Breast epithelium (tissue), 4 donors: ENCODE results near the gene SRRM4. TPM values are rescaled to one million over a fixed set of nuclear protein-coding genes. Genes with fewer than 3 reads are reported as not detected.

Source experiments
- DNase-seq, 2 donors: peaks; one replicate each; pipeline ENCODE4 v3.0.0-alpha.2; 2019; ENCODE audit warnings: low spot score in 2 of 2
- H3K27ac ChIP-seq, 2 donors: fragments of 200-600 bp; sonication (generic) in 1 of 2; one replicate each; pipeline ENCODE4 v1.5.1; 2016 to 2019; ENCODE audit warnings: mild to moderate bottlenecking in 1 of 2
- H3K27me3 ChIP-seq, 2 donors: fragments of 200-600 bp; sonication (generic) in 1 of 2; one replicate each; pipeline versions ENCODE4 v1.5.1 to v1.6.0; 2017 to 2019; ENCODE audit warnings: control low read depth in 1 of 2, mild to moderate bottlenecking in 1 of 2
- H3K36me3 ChIP-seq: fragments of 200-600 bp; one replicate; pipeline ENCODE4 v1.5.1; 2019
- H3K4me1 ChIP-seq, 2 donors: fragments of 200-600 bp; sonication (generic); one replicate each; pipeline ENCODE4 v1.5.1; 2016 to 2019; ENCODE audit warnings: control low read depth in 1 of 2
- H3K4me3 ChIP-seq, 3 donors: fragments of 200-600 bp; sonication (generic); 1 replicate in 2 of 3; 2 replicates in 1 of 3; pipeline ENCODE4 v1.5.1; 2016 to 2019; ENCODE audit warnings: mild to moderate bottlenecking in 3 of 3, moderate library complexity in 2 of 3
- H3K9me3 ChIP-seq, 2 donors: fragments of 200-600 bp; sonication (generic) in 1 of 2; one replicate each; pipeline ENCODE4 v1.5.1; 2016 to 2019; ENCODE audit warnings: control low read depth in 1 of 2
- POLR2A ChIP-seq: fragments of 450-650 bp; IDR thresholded peaks from one replicate; pipeline ENCODE4 v1.6.1; 2016; ENCODE audit warnings: antibody characterized with exemption, mild to moderate bottlenecking, moderate library complexity
- POLR2AphosphoS5 ChIP-seq, 3 donors: sonication (generic); formaldehyde crosslinking; IDR thresholded peaks; one replicate each; pipeline ENCODE4 v1.6.1; 2017; ENCODE audit warnings: antibody characterized with exemption in 3 of 3
- intact Hi-C: fragments of 100-400 bp; cut with DNase I; formaldehyde crosslinking; loops from one replicate; pipeline ENCODE4 v1.15.1; 2023; ENCODE audit warnings: low total_unique reads
- total RNA-seq, 3 donors: library from RNA; depleted of rRNA; stranded (reverse); fragments of >200 nt; gene quantifications; one replicate each; pipeline ENCODE4 v1.1.0, GENCODE V29; 2016
- TF ChIP-seq, protein P1 (sequence below), 3 donors: fragments of 450-650 bp; IDR thresholded peaks; one replicate each; pipeline ENCODE4 v1.5.1; 2016 to 2017; ENCODE audit warnings: antibody characterized with exemption in 3 of 3, mild to moderate bottlenecking in 3 of 3, moderate library complexity in 3 of 3

Gene SRRM4
- total RNA-seq, 3 donors from 2014 or later: not detected

DNA sequence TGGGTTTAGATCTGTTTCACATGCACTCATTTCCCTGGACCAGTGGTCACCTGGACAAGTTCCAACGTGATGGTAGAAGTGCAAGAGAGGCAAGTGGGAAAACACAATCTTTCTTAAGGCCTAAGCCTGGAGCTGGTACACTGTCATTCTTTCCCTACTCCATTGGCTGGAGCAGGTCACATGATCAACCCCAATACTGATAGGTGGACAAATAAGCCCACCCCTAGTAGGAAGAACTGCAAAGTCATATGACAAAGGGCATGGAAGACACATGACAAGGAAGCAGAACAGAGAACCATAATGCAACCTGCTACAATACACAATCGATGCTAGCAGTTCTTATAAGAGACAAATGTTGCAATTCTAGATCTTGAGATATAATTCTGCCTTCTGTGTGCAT is 66.3 kb downstream of the SRRM4 start:
- intact Hi-C loops: no loop called here
- TF ChIP-seq POLR2AphosphoS5 (IDR thresholded peaks at IDR 0.05) (no peak), POLR2A (no peak)
- TF ChIP-seq, protein P1, sequence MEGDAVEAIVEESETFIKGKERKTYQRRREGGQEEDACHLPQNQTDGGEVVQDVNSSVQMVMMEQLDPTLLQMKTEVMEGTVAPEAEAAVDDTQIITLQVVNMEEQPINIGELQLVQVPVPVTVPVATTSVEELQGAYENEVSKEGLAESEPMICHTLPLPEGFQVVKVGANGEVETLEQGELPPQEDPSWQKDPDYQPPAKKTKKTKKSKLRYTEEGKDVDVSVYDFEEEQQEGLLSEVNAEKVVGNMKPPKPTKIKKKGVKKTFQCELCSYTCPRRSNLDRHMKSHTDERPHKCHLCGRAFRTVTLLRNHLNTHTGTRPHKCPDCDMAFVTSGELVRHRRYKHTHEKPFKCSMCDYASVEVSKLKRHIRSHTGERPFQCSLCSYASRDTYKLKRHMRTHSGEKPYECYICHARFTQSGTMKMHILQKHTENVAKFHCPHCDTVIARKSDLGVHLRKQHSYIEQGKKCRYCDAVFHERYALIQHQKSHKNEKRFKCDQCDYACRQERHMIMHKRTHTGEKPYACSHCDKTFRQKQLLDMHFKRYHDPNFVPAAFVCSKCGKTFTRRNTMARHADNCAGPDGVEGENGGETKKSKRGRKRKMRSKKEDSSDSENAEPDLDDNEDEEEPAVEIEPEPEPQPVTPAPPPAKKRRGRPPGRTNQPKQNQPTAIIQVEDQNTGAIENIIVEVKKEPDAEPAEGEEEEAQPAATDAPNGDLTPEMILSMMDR (IDR thresholded peaks at IDR 0.05): no peak

DNA sequence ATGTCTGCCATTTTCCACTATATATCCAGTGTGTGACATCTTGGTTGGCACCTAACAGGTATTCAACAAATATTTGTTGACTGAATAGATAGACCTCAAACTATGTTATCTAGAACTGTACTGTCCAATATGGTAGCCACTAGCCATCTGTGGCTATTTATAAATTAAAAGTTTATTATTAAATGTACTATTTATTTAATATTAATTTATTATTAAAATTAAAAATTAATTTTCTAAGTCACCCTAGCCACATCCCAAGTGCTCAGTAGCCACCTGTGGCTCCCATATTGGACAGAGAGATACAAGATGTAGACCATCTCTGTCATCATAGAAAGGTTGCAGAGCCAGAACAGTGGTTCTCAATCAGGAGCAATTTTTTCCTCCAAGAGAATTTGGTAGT is 69.3 kb downstream of the SRRM4 start:
- intact Hi-C loops: loop anchor here (5.0 kb wide), 1 partner anchor 453 kb away; no protein-coding TSS in a partner anchor
- no peak overlapping the region for H3K27ac ChIP-seq
- TF ChIP-seq, protein P1 (IDR thresholded peaks at IDR 0.05): no peak
- TF ChIP-seq POLR2AphosphoS5 (IDR thresholded peaks at IDR 0.05) (no peak), POLR2A (no peak)
- H3K4me1 ChIP-seq: no peaks in the 10 kb centered on the region
- H3K9me3 ChIP-seq: peaks cover 0 to 11% of the 10 kb centered on the region in 2 donors
- H3K4me3 ChIP-seq: no peak overlapping the region
- DNase-seq: no peak
- no peaks in the 10 kb centered on the region for H3K27me3 ChIP-seq
- no peaks in the 10 kb centered on the region for H3K36me3 ChIP-seq

More for the DNA sequence above, 66.3 kb downstream of the SRRM4 start:
- Histone ChIP-seq H3K4me1 (no peaks in the 10 kb centered on the region), H3K36me3 (no peaks in the 10 kb centered on the region), H3K4me3 (no peak overlapping the region), H3K9me3 (peaks cover 0 to 11% of the 10 kb centered on the region in 2 donors), H3K27ac (no peak overlapping the region), H3K27me3 (peaks cover 0 to 2% of the 10 kb centered on the region in 2 donors)
- DNase-seq: no peak

DNA sequence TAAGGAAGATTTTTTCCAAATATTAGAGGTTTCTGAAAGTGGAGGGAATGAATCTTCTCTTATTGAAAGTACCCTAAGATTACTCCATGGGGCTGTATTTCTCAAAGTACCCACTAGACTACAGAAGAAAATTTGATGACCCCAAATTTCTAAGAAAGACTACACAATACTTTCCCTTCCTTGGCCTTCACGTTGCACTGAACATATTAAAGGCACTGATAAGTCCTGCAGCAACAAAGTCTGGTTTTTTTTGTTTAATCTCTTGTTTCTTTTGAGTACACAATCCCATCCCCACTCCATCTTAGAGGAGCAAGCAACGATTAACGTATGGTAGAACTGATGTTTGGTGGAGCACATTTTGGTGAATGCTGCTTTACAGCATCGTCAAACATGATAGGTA is 70.1 kb downstream of the SRRM4 start:
- intact Hi-C loops: loop anchor here (5.0 kb wide), 1 partner anchor 454 kb away; no protein-coding TSS in a partner anchor
- no peaks in the 10 kb centered on the region for H3K4me1 ChIP-seq
- no peaks in the 10 kb centered on the region for H3K27me3 ChIP-seq
- peaks cover 0 to 11% of the 10 kb centered on the region in 2 donors for H3K9me3 ChIP-seq
- H3K36me3 ChIP-seq: no peaks in the 10 kb centered on the region
- H3K27ac ChIP-seq: no peak overlapping the region
- no peak overlapping the region for H3K4me3 ChIP-seq
- DNase-seq: no peak
- TF ChIP-seq POLR2A (no peak), POLR2AphosphoS5 (IDR thresholded peaks at IDR 0.05) (no peak)
- TF ChIP-seq, protein P1 (IDR thresholded peaks at IDR 0.05): no peak

DNA sequence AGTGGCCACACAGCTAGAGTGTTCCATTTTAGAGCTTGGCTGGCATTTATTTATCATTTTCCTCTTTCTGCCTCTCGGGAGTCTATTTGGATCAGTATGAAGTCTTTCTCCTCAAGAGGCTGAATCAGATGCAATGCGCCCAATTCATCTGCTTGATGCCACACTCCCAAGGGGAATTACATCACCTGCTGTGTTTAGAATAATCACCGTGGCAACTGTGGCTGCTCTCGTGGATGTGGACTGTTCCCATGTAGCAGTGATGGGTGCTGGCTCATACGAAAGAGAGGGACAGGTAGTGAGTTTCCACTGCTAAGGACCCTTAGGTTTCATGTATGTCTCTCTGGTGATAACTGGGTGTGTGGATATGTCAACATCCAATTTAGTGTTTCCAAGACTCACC is 70.7 kb downstream of the SRRM4 start:
- H3K4me1 ChIP-seq: no peaks in the 10 kb centered on the region
- H3K4me3 ChIP-seq: no peak overlapping the region
- DNase-seq: no peak
- no peak overlapping the region for H3K27ac ChIP-seq
- no peaks in the 10 kb centered on the region for H3K27me3 ChIP-seq
- H3K9me3 ChIP-seq: peaks cover 0 to 11% of the 10 kb centered on the region in 2 donors
- TF ChIP-seq, protein P1 (IDR thresholded peaks at IDR 0.05): no peak
- TF ChIP-seq POLR2A: no peak
- TF ChIP-seq POLR2AphosphoS5 (IDR thresholded peaks at IDR 0.05): no peak
- intact Hi-C loops: loop anchor here (5.0 kb wide), 1 partner anchor 455 kb away; no protein-coding TSS in a partner anchor
- no peaks in the 10 kb centered on the region for H3K36me3 ChIP-seq

DNA sequence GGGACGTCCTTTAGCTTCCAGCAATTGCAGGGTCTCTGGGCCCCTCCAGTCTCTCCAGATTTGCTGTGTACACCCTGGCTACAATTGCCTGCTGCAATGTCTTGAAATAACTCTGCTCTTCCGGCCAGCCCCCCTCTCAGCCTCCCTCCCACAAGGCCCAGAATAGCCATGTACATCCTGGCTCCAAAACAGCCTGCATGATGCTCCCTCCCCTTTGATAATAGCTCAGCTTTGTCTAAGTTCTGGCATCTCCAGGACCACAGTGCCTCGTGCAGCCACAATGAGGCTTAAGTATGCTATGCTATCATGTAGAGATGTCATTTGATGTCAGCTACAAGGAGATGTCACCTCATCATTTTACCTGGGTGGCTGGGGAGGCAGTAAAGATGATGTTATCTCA is 74.6 kb downstream of the SRRM4 start:
- H3K9me3 ChIP-seq: no peaks in the 10 kb centered on the region
- no peak overlapping the region for H3K27ac ChIP-seq
- intact Hi-C loops: no loop called here
- H3K36me3 ChIP-seq: no peaks in the 10 kb centered on the region
- TF ChIP-seq POLR2AphosphoS5 (IDR thresholded peaks at IDR 0.05): no peak
- TF ChIP-seq, protein P1 (IDR thresholded peaks at IDR 0.05): no peak
- no peak for TF ChIP-seq POLR2A
- H3K4me3 ChIP-seq: no peak overlapping the region
- H3K27me3 ChIP-seq: peaks cover 0 to 6% of the 10 kb centered on the region in 2 donors
- H3K4me1 ChIP-seq: no peaks in the 10 kb centered on the region
- no peak for DNase-seq
